ENCODE results near the gene JAM2.

Gene JAM2

DNA sequence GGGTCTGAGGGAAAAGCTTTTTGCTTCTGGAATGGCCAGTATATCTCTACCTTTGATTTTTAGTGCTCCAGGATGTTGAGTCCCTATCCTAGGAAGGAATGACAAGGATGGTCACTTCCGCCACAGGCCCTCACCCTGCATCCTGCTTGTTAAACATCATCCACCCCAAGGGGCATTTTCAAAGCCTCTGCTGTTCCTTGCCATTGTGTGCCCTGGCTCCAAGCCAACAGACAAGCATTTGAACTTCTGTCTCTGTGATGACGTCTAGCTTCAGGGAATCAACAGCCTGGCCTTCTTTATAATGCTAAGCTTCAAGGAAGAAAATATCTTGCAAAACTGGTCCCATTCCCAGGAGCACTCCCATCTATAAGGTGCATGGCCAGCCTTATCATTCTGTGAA lies 12.3 kb upstream of the JAM2 start:
- Histone ChIP-seq H3K9ac (ENCODE audit: low read length) (no peak overlapping the region), H3K4me1 (ENCODE audit: insufficient read depth, low read length, severe bottlenecking) (no peaks in the 10 kb centered on the region)

DNA sequence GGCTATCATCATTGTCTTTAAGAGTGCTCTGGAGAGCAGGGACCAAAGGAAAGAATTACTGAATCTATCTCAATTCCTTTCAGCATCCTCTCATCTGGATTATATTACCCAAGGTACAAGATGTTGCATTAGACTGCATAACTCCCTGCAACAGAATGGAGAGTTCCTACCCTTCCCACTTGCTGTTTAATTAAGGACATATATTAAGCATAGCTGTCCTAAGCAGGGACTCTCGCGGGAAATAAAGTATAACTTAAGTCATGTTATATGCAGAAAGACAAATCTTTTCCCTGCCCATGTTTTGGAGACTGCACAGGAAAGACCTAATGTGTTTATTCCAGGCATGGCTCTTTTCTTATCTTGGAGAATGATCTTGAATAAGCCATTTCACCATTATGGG lies 6.8 kb upstream of the JAM2 start:
- Histone ChIP-seq H3K4me3 (ENCODE audit: low read depth, low read length, poor library complexity, severe bottlenecking) (no peak overlapping the region), H3K9me2 (ENCODE audit: low read depth, low read length) (no peaks in the 10 kb centered on the region), H4K20me1 (ENCODE audit: insufficient read depth, low read length) (no peaks in the 10 kb centered on the region), H3K4me1 (ENCODE audit: insufficient read depth, low read length, severe bottlenecking) (no peaks in the 10 kb centered on the region), H3K27me3 (ENCODE audit: insufficient read depth, low read length) (no peaks in the 10 kb centered on the region; the same call in 1 of the 2 replicates), H3K4me2 (ENCODE audit: low read length) (no peak overlapping the region), H3K36me3 (ENCODE audit: insufficient read depth, low read length) (no peaks in the 10 kb centered on the region), H3F3A (ENCODE audit: insufficient read depth, low read length) (no peaks in the 10 kb centered on the region), H3K9me3 (ENCODE audit: low read length) (no peaks in the 10 kb centered on the region), H3K79me2 (ENCODE audit: insufficient read depth, low read length) (no peaks in the 10 kb centered on the region), H3K27ac (ENCODE audit: low read depth, low read length, poor library complexity, severe bottlenecking) (no peak overlapping the region), H2AFZ (ENCODE audit: low read length) (no peak overlapping the region), H3K9ac (ENCODE audit: low read length) (no peak overlapping the region)
- no peak for TF ChIP-seq EZH2 (IDR thresholded peaks at IDR 0.05; ENCODE audit: borderline replicate concordance, low read length)
- TF ChIP-seq, protein P1, sequence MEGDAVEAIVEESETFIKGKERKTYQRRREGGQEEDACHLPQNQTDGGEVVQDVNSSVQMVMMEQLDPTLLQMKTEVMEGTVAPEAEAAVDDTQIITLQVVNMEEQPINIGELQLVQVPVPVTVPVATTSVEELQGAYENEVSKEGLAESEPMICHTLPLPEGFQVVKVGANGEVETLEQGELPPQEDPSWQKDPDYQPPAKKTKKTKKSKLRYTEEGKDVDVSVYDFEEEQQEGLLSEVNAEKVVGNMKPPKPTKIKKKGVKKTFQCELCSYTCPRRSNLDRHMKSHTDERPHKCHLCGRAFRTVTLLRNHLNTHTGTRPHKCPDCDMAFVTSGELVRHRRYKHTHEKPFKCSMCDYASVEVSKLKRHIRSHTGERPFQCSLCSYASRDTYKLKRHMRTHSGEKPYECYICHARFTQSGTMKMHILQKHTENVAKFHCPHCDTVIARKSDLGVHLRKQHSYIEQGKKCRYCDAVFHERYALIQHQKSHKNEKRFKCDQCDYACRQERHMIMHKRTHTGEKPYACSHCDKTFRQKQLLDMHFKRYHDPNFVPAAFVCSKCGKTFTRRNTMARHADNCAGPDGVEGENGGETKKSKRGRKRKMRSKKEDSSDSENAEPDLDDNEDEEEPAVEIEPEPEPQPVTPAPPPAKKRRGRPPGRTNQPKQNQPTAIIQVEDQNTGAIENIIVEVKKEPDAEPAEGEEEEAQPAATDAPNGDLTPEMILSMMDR (IDR thresholded peaks at IDR 0.05; ENCODE audit: low read length), result no peak

More for the DNA sequence above, 12.3 kb upstream of the JAM2 start:
- Histone ChIP-seq H3K79me2 (ENCODE audit: insufficient read depth, low read length) (no peaks in the 10 kb centered on the region), H3K27me3 (ENCODE audit: insufficient read depth, low read length) (no peaks in the 10 kb centered on the region), H2AFZ (ENCODE audit: low read length) (no peak overlapping the region), H3K4me2 (ENCODE audit: low read length) (no peak overlapping the region), H3K9me2 (ENCODE audit: low read depth, low read length) (no peaks in the 10 kb centered on the region), H3K36me3 (ENCODE audit: insufficient read depth, low read length) (no peaks in the 10 kb centered on the region), H3K27ac (ENCODE audit: low read depth, low read length, poor library complexity, severe bottlenecking) (no peak overlapping the region), H3F3A (ENCODE audit: insufficient read depth, low read length) (no peaks in the 10 kb centered on the region), H3K4me3 (ENCODE audit: low read depth, low read length, poor library complexity, severe bottlenecking) (no peak overlapping the region), H3K9me3 (ENCODE audit: low read length) (no peaks in the 10 kb centered on the region), H4K20me1 (ENCODE audit: insufficient read depth, low read length) (no peaks in the 10 kb centered on the region)
- TF ChIP-seq EZH2 (IDR thresholded peaks at IDR 0.05; ENCODE audit: borderline replicate concordance, low read length), result no peak
- TF ChIP-seq, protein P1 (IDR thresholded peaks at IDR 0.05; ENCODE audit: low read length), result no peak

DNA sequence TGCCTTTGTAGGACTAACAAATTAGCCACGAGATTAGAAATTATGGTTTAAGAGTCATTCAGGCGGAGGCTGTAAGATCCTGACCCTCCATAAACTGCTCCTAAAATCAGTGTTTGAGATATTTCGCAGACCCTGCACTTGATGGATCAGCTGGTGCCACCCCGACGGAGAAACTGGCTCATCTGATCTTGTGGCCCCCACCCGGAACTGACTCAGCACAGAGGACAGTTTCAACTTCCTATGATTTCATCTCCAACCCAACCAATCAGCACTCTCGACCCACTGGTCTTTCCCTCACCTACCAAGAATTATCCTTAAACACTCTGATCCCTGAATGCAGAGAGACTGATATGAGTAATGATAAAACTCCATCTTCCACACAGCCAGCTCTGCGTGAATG lies 3.7 kb upstream of the JAM2 start:
- no peak for TF ChIP-seq EZH2 (IDR thresholded peaks at IDR 0.05; ENCODE audit: borderline replicate concordance, low read length)
- TF ChIP-seq, protein P1 (IDR thresholded peaks at IDR 0.05; ENCODE audit: low read length), result no peak
- Histone ChIP-seq H3K79me2 (ENCODE audit: insufficient read depth, low read length) (no peaks in the 10 kb centered on the region), H3K9ac (ENCODE audit: low read length) (no peak overlapping the region), H3K4me1 (ENCODE audit: insufficient read depth, low read length, severe bottlenecking) (peaks cover 17% of the 10 kb centered on the region), H3K4me3 (ENCODE audit: low read depth, low read length, poor library complexity, severe bottlenecking) (no peak overlapping the region), H3K4me2 (ENCODE audit: low read length) (no peak overlapping the region), H3K36me3 (ENCODE audit: insufficient read depth, low read length) (no peaks in the 10 kb centered on the region), H3K9me2 (ENCODE audit: low read depth, low read length) (no peaks in the 10 kb centered on the region), H4K20me1 (ENCODE audit: insufficient read depth, low read length) (no peaks in the 10 kb centered on the region), H3K27me3 (ENCODE audit: insufficient read depth, low read length) (no peaks in the 10 kb centered on the region; the same call in 1 of the 2 replicates), H3K9me3 (ENCODE audit: low read length) (no peaks in the 10 kb centered on the region), H2AFZ (ENCODE audit: low read length) (no peak overlapping the region), H3K27ac (ENCODE audit: low read depth, low read length, poor library complexity, severe bottlenecking) (no peak overlapping the region), H3F3A (ENCODE audit: insufficient read depth, low read length) (no peaks in the 10 kb centered on the region)

Measured in OCI-LY1 (cell line).